T follicular helper cell (primary cell): ENCODE measurements around the gene SLC26A11.
"Not testable (repeated sequence)": the region's sequence is repeated elsewhere in the genome, so short reads cannot be mapped to it uniquely, and the experiment has no call there.

Experiments
- DNase-seq: peaks from one replicate; pipeline ENCODE4 v3.0.0-alpha.2; 2020; ENCODE audit warnings: low read depth

The SLC26A11 gene

GRCh38 chr17:80262291-80262690 lies 42.1 kb downstream of the SLC26A11 start:
- no peak for DNase-seq

GRCh38 chr17:80262775-80263244 lies 42.6 kb downstream of the SLC26A11 start:
- DNase-seq = no peak

GRCh38 chr17:80263253-80264204 lies 43.3 kb downstream of the SLC26A11 start:
- DNase-seq = peak; percentile 79

- DNase-seq = no peak
Observed at GRCh38 chr17:80264205-80265075, 44.2 kb downstream of the SLC26A11 start.

DNA sequence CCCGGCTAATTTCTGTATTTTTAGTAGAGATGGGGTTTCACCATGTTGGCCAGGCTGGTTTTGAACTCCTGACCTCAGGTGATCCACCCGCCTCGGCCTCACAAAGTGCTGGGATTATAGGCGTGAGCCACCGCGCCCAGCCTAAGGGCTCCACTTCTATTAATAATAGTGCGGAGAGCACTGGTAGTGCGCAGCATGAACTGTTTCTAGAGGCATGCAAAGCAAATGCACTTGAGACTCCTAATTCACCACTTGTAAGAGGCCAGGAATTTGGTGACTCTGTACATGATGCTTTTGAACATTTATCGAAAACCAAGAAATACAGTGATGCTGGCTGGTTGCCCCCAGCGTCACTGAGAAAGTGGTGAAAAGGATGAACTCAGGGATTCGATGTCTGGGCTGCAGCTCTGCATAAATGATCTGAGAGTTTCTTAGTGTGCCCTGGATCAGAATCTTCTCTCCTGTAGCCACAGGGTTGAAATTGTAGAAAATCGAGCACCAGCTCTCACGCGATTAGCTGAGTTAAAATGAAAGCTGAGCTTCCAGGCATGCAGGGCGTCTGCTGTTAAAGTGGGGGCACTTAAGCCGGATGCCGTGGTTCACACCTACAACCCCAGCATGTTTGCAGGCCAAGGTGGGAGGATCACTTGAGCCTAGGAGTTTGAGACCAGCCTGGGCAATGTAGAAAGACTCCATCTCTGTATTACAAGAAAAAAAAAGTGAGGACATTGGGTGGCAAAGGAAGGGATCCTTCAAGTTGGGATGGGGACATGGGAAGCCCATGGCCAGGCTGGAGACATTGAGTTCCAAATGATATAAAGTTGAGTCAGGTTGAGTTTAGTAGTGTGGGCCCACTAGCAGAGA lies 45.2 kb downstream of the SLC26A11 start:
- DNase-seq = no peak

GRCh38 chr17:80267391-80267790 lies 47.2 kb downstream of the SLC26A11 start:
- no peak for DNase-seq

- DNase-seq = no peak
Observed at GRCh38 chr17:80268427-80268826, 48.2 kb downstream of the SLC26A11 start.

GRCh38 chr17:80269405-80269807 lies 49.2 kb downstream of the SLC26A11 start:
- DNase-seq = no peak

- DNase-seq = no peak
Observed at GRCh38 chr17:80270104-80270503, 49.9 kb downstream of the SLC26A11 start.

DNA sequence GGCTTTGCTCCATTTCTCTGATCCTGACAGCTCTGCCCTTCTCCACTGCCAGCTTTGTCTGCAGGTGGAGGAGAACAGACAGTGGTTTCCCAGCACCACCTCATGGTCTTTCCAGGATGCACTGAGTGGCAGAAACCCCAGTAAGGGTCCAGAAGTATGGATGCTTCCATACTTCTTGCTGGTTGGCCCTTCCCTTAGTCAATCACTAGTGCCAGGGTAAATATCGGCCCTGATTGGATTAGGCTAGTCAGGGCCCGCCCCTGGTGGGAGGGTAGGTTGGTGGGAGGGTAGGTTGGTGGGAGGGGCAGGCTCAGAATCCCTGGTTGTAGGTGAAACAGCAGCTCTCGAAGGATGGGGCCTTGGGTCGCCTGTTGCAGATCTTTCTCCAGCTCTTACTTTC lies 50.6 kb downstream of the SLC26A11 start:
- peak; percentile 28 for DNase-seq

GRCh38 chr17:80272366-80272765 lies 52.1 kb downstream of the SLC26A11 start:
- no peak for DNase-seq

DNA sequence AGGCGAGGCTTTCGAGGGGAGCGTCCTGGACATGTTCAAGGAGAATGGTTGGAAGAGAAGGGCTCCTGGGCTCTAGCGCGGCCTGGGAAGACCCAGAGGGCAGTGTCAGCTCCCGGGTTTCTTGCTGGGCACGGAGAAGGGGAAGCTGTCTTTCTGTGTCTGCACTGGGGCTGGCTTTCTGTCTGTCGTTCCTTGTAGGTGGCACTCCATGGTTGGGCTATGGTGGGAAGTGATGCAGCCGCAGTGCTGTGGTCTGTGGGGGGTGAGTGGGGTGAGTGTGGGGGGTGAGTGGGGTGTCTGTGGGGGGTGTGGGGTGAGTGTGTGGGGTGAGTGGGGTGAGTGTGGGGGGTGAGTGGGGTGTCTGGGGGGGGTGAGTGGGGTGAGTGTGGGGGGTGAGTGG lies 54.1 kb downstream of the SLC26A11 start:
- DNase-seq = no peak

DNA sequence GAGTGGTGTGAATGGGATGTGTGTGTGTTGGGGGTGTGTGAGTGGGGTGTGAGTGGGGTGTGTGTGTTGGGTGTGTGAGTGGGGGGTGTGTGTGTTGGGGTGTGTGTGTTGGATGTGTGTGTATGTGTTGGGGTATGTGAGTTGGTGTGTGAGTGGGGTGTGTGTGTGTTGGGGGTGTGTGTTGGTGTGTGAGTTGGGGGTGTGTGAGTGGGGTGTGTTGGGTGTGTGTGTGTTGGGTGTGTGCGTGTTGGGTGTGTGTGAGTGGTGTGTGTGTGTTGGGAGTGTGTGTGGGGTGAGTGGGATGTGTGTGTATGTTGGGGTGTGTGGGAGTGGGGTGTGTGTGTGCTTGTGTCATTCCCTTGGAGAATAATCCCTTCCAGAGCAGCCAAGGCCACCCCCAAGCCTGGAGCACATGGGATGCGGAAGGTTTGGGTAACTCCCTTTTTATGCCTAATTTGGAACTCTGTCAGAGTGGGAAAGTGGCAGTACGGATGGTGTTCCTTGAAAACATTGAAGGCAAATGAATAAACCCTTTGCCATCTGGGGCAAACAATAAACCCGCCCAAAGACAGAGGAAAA lies 54.7 kb downstream of the SLC26A11 start:
- no peak for DNase-seq

DNA sequence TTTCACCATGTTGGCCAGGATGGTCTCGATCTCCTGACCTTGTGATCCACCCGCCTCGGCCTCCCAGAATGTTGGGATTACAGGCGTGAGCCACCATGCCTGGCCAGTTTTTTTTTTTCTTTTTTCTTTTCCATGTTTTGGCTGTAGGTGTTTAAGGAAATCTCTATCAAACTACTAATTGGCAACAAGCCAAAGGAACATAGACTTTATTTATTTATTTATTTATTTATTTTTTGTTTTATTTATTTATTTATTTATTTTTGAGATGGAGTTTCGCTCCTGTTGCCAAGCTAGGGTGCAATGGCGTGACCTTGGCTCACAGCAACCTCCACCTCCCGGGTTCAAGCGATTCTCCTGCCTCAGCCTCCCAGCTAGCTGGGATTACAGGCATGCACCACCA lies 55.6 kb downstream of the SLC26A11 start:
- not testable (repeated sequence) for DNase-seq

DNA sequence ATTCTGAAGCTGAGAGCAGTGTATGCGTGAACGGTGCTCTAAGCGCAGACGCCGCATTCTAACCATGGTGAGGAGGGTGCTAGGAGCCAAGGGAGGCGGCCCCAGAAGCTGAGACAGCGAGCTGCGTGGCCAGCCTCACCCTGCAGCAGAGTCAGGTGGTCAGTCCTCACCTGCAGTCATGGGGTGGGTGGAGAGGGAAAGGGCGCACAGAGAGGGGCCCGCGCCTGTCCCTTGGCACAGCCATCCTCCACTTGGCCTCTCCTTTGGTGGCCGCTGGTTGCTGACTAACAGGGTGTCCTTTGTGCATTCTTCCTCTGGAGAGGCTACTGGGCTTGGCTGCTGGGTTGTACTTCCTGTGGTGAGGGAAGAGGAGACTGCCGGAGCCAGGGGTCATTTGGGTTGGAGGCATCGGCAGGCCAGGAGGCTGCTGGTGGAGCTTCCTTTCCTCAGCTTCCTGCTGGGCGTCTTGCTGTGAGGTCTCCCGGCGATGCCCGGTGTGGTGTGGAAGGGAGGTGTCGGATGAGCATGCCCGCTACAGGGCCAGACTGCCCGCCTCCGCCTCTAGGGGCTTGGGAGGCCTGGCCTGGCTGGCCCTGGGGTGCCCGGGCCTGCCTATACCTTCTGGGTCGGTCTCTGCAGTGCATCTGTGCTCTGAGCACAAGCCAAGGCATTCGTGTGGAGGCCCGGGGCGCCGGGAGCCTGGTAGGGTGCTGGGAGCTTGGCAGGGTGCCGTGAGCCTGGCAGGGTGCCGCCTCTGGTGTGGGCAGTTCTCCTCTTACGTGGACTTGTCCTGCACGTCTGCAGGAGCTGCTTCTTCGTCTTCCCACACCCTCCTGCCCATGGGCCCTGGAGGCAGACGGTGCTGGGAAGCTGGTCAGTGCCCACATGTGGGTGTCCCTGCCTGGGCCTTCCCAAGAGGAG lies 57.8 kb downstream of the SLC26A11 start:
- DNase-seq = no peak

DNA sequence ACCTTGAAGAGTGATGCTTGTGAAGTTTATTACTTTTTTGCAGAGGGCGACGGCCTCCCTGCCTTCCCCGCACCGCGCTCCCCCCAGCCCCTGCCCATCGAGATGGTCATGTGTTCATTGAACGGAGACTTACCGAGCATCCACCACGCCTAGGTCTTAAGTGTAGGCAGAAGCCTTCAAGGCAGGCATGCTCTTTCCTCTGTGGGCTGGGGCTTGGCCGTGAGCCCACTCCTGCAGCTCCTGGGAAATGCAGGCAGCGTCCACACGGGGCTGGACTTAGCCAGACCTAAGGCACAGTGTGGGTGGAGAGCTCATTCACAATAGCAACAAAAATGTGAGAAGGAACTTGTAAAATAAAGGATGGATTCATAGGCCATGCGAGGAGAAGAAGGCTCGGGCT lies 59.7 kb downstream of the SLC26A11 start:
- no peak for DNase-seq

DNA sequence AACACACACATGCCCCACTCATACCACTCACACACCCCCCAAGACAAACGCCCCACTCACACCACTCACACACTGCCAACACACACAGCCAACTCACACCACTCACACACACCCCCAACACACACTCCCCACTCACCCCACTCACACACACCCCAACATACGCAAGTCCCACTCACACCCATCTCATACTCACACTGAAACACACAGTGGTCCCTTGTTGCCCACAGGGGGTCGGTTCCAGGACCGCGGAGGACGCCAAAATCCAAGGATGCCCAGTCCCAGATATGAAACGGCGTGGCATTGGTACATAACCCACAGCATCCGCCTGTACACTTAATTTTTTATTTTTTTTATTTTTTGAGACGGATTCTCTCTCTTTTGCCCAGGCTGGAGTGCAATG lies 61.3 kb downstream of the SLC26A11 start:
- DNase-seq = no peak

GRCh38 chr17:80283116-80283852 lies 63.1 kb downstream of the SLC26A11 start:
- DNase-seq = no peak

DNA sequence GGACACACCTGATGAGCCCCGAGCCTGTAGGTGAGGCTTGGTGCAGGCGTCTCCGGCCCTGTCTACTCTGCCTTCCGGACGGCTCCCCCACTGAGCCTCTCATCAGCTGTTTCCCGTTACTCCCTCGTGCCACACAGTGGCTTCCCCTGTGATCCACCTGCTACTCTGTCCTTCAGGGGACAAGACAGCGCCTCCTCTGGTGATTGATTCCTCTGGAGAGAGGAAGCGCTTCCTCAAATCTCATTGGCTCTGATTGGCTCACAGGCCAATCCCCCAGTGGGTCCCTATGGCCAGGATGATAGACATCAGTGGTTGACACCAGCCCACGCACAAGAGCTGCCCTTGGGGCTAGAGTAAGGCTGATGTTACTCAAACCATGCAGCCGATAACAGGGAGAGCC lies 64.4 kb downstream of the SLC26A11 start:
- no peak for DNase-seq
